GM19193 (cell line): ENCODE data around the gene THSD7A.

Experiments
- POLR2A ChIP-seq: IDR thresholded peaks from 4 replicates; pipeline ENCODE4 v1.6.1; 2011; ENCODE audit not compliant: insufficient read depth, insufficient read length; ENCODE audit errors: extremely low read depth

THSD7A gene

DNA sequence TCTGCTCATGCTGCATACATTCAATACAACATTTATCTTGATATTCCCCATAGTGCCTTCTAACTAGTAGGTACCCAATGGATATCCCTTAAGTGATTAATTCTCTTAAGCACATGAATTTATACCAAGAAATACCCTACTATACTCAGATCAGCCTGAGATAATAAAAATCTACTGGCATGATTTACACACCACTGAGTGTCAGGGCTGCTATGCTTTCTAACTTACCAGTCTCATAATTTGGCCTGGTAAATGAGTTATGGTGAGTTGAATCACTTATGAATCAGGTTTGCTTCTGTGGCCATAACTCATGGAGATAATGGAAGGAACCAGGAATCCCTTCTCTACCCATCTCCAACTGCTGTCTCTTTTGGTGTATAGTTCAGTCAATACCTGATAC, 122.8 kb downstream of the THSD7A start:
- no peak for TF ChIP-seq POLR2A

DNA sequence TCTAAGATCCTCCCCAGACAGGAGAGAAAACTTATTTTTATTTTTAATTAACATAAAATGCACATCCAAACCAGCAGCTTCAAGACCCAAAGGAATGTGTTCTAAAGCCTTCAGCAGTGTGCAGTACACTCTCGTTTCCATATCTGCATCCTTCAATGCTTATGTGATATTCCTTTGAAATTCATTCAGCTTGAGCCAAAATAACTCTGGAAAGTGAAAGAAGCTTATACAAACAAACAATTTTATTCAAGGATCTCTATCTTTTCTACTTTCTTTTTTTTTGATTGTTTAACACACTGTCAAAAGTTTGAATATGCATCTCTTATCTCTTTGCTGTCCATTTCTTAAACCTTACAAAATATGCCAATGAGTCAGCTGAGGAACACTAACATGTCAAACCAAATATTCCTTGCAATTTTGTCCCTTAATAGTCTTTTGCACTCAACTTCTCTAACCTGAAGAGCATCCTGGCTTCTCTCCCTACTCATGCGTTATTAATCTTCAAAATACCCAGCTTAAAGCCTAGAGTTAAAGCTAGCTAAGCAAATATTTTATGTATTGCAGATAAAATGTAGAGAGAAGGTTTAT, 124.3 kb downstream of the THSD7A start:
- no peak for TF ChIP-seq POLR2A

DNA sequence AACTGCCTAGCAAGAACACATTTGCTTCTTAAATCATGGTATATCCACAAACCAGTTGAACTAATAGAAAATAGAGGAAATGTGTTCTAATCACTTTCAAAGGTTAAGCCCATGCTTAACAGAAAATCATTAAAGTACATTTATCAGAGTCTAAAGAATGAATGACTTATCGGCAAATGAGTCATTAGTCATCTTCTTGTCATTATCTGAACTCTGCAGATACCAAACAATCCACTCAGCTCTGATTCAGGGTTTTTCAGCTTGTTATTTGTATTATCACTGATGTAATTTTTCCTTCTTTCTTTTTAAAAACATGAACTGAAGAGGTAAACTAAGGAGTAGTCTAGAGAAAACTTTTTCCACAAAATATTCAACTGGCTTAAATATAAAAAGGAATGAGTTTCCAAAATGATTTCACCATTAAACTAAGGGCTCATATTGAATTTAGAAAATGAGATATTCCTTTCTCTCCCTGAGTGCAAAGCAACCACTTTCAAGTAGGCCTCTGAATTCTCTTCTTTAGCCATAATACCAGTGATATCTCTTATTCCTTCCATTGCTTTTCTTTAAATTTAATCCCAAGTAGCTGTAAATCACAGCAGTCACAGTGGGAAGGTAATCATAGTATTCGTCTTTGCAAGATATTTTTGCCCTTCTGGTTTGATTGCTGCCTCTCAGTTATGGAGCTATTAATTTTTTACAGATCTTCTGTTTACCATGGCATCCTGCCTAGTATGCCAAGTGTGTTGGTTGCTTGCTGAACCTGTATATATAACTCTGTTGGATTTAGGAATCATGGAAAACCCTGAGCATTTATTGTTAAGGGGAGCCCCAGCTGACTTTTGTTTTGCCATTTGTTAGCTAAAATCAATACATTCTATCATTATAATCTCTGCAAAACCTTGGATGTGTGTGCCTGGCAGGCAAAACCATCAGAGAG, 125.1 kb downstream of the THSD7A start:
- no peak for TF ChIP-seq POLR2A

DNA sequence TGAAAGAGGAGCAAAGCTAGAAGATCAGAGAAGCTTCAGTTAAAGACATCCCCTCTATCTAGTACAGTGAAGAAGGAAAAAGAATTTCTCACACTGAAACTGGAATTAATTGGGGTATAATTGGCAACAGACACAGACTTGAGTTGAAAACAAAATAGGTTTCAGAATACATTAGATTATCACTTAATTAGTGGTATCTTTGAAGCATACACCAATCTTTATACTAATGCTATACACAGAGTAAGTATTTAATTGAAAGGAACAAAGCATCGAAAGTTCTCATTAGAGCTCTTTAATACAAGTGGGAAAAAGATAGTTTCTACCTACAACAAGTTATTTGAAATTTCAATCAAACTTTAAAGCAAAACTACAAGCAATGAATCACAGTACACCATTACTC, 128.2 kb downstream of the THSD7A start:
- no peak for TF ChIP-seq POLR2A

DNA sequence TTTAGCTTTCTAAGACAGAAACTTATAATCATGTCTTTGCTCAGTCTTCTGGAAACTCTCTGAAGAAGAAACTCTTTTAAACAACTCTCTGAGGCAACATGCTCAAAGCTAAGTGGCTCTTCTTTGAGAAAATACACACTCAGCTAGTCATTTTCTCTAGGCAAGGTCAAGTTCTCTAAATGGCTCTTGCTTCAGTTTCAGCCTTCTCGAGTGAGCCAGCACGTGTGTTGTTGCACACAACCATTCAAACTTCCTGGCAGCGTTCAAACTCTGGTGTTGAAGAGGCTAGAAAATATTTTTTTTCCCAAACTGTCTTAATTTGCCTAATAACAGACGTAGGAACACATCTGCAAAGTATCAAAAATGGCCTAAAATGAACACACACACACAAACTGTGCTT, 129.1 kb downstream of the THSD7A start:
- no peak for TF ChIP-seq POLR2A

DNA sequence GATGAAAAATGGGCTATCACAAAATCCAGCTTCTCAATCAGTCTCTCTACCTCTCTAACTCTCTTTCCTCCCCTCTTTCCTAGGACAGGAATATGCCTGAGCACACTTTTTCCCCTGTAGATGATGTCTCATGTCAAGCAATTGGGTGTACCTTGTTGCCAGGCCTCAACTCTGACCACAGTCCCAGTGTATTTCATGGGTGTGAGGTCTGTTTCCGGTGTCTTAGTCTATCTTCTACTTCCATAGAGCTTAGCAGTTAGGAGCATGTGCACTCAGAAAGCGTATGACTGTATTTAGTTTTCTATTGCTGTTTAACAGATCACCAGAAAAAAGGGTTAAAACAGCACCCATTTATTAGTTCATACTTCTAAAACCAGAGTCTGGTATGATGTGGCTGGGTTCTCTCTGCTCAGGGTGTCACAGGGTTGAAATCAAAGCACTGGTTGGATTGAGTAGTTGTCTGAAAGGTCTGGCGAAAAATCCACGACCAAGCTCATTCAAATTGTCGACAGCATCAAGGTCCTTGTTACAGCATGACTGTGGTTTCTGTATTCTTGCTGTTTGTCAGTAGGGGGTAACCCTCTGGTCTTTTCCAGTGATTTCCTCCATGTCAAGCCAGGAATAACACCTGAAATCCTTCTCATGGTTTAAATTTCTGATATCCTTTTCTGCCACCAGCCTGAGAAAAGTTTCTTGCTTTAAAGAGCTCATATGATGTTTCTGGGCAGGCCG, 130.0 kb downstream of the THSD7A start:
- TF ChIP-seq POLR2A: no peak

DNA sequence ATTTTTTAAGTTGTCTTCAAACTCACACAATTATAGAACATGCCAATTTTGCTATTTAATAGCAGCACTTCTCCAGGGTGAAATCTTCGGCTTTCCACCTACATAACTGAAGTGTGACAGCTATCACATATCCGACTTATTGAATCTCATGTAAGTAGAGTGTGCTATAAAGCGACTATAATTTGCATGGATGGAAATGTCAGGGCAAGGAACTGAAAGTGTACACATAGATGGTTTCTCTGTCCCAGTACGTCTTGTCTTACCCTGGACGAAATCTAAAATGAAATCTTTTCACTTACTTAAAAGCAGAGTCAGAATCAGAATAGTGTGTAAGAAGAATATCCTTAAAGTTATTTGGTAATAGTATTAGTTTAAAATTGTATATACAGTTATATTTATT, 132.3 kb downstream of the THSD7A start:
- no peak for TF ChIP-seq POLR2A

DNA sequence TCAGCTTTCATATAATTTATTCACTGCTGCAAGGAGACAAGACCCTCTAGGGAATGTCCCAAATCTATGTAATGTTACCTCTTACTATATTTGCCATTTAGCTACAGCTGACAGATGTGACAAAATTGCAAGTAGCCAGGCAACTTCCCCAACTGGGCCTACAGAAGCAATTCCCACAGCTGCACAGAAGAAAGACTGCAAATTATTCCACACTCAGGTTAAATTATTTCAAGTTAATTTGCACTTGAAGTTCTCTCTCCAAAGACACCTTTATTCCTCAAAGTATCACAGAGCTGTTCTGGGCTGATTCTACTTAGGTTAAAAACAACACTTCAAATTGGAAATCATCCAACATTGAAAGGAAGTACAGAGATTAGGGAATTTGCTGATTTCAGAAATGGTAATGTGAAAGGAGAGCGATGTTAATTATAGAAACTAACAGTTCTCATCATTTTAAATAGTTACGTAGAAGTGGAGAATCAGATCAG, 133.6 kb downstream of the THSD7A start:
- TF ChIP-seq POLR2A: no peak

DNA sequence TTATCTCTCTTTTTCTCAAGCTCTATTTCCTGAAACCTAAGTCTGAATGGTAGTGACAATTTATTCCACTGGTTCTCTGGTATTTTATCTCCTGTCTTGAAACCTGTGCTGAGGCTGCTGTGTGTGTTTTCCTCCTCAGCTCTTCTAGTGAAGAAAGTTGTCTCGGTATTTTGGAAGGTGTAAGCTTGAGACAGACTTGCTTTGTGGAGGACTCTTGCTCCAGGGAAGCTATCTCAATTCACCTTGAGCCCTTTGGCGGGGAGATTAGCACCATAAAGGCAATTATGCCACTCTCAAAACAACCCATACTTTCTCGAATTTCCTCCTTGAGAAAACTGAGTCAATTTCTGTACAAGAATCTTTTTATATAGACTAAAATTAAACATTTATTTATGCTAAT, 141.6 kb downstream of the THSD7A start:
- TF ChIP-seq POLR2A: no peak

DNA sequence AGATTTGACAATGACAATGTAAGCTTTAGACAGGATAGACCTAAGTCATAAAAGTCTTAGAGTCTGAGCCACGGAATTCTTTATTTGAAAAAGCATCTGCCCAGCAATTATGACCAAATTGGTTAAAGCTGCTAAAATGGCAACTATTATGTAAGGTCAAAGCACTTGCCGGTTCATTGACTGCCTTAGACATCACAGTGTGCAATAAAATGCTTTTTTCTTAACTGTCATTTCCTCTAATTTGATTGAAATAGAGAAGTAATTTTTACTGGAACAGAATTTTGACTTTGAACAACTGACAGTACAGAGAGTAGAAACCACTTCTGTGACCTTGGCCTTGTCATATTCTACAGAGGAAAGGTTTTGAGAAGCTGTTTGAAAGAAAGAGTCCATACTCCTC, 142.9 kb downstream of the THSD7A start:
- TF ChIP-seq POLR2A: no peak

DNA sequence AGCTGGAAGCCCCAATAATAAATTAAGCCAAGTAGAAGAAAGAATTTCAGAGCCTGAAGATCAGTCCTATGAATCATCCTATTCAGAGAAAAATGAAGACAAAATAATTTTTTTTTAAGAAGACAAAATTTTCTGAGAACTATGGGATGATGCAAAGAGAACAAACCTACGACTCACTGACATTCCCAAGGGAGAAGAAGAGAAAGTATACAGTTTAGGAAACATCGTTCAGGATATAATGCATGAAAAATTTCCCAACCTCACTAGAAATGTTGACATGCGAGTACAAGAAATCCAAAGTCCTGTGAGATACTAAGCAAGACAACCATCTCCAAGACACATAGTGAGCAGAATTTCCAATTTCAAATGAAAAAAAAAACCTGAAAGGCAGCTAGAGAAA, 150.5 kb downstream of the THSD7A start:
- no peak for TF ChIP-seq POLR2A

DNA sequence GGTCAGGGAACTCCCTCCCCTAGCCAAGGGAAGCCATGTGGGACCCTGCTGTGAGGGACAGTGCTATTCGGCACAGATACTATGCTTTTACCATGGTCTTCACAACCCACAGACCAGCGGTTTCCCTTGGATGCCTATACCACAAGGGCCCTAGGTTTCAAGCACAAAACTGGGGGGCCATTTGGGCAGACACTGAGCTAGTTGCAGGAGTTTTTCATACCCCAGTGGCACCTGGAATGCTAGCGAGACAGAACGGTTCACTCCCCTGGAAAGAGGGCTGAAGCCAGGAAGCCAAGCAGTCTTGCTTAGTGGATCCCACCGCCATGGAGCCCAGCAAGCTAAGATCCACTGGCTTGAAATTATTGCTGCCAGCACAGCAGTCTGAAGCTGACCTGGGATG, 156.8 kb downstream of the THSD7A start:
- TF ChIP-seq POLR2A: no peak

DNA sequence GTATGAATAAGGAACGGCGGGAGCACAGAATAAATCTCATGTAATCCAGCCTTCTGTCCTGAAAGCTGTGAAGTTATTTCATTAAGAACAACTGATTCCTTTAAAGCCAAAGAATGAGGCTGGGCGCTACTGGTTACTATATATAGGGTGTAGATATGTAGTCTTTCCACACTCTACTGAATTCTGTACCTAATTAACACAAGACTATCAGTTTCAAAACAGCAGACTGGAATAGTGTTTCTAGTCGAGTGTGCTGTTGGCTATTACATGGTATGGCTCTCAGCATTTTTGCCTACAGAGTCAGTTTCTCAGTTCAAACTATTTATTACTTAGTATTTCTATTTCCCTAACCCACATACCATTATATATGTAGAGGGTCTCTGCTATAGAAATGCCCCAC, 163.3 kb downstream of the THSD7A start:
- TF ChIP-seq POLR2A: no peak

DNA sequence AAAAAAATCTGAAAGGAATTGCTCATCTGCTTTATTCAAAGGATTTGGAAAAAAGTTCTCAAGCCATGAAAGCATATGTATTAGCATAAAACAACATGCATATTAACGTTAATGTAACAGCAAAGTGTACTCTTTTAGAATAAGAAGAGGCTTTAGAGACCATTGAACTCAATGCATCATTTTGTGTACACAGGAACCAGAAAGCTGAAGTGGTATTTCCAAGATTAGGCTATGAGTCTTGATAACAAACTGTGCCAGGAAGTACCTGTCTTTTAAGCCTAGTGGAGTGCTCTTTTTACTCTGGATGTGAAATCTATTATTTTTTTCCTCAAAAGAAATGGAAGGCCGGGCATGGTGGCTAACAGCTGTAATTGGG, 164.2 kb downstream of the THSD7A start:
- no peak for TF ChIP-seq POLR2A

DNA sequence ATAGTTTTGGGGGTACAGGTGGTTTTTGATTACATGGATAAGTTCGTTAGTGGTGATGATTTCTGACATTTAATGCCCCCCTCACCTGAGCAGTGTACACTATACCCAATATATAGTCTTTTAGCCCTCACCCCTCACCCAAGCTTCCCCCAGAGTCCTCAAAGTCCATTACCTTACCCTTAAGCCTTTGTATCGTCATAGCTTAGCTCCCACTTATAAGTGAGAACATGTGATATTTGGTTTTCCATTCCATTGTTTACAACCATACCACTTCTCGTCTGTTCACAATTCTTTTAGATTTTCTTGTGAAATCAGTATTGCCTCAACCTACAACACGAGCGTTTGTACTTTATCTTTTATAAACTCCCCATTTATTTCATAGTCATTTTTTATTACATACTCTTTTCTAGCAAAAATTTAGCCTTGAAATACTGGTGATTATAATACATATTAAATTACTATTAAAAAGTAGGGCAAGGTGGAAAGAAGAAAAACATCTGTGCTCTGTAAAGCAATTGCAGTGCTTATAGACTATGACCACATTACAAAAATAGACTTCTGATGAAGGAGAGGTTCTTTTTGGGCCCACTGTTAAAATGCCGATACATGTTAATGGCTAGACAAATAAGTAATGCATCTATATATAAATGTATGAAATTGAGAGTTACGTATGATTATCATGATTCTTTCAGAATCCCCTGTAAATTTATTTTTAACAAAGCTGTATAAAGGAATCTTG, 164.8 kb downstream of the THSD7A start:
- no peak for TF ChIP-seq POLR2A
